ENCODE data around the gene HLTF. TPM values are rescaled to one million over a fixed set of nuclear protein-coding genes. Genes with fewer than 3 reads are reported as not detected.
"Not testable (repeated sequence)": the region's sequence is repeated elsewhere in the genome, so short reads cannot be mapped to it uniquely, and the experiment has no call there.

The HLTF gene
- total RNA-seq, 3 donors from 2014 or later (not counting 1 experiment from before 2014, with no cell fraction given): 15.0 to 19.0 (median 18.3) TPM

GRCh38 chr3:149101154-149101553 is 14.8 kb upstream of the HLTF start:
- H3K4me1 Mint-ChIP-seq: no peaks in the 10 kb centered on the region
- no peak overlapping the region for H3K27ac ChIP-seq (ENCODE audit: low read length)
- H3K27me3 Mint-ChIP-seq (ENCODE audit: low read depth in 2 of 2): peaks cover 7 to 13% of the 10 kb centered on the region in 2 donors
- no peaks in the 10 kb centered on the region for H3K36me3 Mint-ChIP-seq
- H3K27me3 ChIP-seq (ENCODE audit: control insufficient read depth, insufficient read depth, low read length): no peaks in the 10 kb centered on the region
- H3K4me1 ChIP-seq (ENCODE audit: control insufficient read depth, insufficient read depth, low read length): no peaks in the 10 kb centered on the region
- no peak overlapping the region for H3K4me3 Mint-ChIP-seq
- H3K9me3 Mint-ChIP-seq: no peaks in the 10 kb centered on the region
- H3K27ac Mint-ChIP-seq: no peak overlapping the region
- DNase-seq (no peak), ATAC-seq (no peak)
- intact Hi-C loops (cut with micrococcal nuclease): no loop called here
- WGBS (ENCODE audit: insufficient coverage): 80% methylated on average over 2 of the region's 4 CpGs
- H3K4me3 ChIP-seq (ENCODE audit: low read length): no peak overlapping the region
- TF ChIP-seq CTCF (IDR thresholded peaks at IDR 0.05): no peak
- no peaks in the 10 kb centered on the region for H3K36me3 ChIP-seq (ENCODE audit: control insufficient read depth, insufficient read depth, low read length)
- no peaks in the 10 kb centered on the region for H3K9me3 ChIP-seq (ENCODE audit: control insufficient read depth, insufficient read depth, low read length)

- H3K4me3 Mint-ChIP-seq; H3K27ac ChIP-seq (ENCODE audit: low read length); ATAC-seq; H3K4me1 ChIP-seq (ENCODE audit: control insufficient read depth, insufficient read depth, low read length); H3K27ac Mint-ChIP-seq; intact Hi-C loops (cut with micrococcal nuclease); H3K4me1 Mint-ChIP-seq; H3K36me3 ChIP-seq (ENCODE audit: control insufficient read depth, insufficient read depth, low read length); H3K27me3 ChIP-seq (ENCODE audit: control insufficient read depth, insufficient read depth, low read length); H3K4me3 ChIP-seq (ENCODE audit: low read length); H3K9me3 Mint-ChIP-seq; H3K36me3 Mint-ChIP-seq; DNase-seq; H3K9me3 ChIP-seq (ENCODE audit: control insufficient read depth, insufficient read depth, low read length): not testable (repeated sequence)
- WGBS (ENCODE audit: insufficient coverage): 95% methylated on average over 19 of the region's 19 CpGs
- H3K27me3 Mint-ChIP-seq (ENCODE audit: low read depth in 2 of 2): peaks cover 7 to 13% of the 10 kb centered on the region in 2 donors
These were observed 11.7 kb upstream of the HLTF start for GRCh38 chr3:149097987-149098386.

GRCh38 chr3:149095487-149095886 is 9.2 kb upstream of the HLTF start:
- Histone ChIP-seq H3K4me1 (ENCODE audit: control insufficient read depth, insufficient read depth, low read length) (peaks cover 2% of the 10 kb centered on the region), H3K27me3 (ENCODE audit: control insufficient read depth, insufficient read depth, low read length) (no peaks in the 10 kb centered on the region), H3K4me3 (ENCODE audit: low read length) (no peak overlapping the region), H3K36me3 (ENCODE audit: control insufficient read depth, insufficient read depth, low read length) (no peaks in the 10 kb centered on the region), H3K9me3 (ENCODE audit: control insufficient read depth, insufficient read depth, low read length) (no peaks in the 10 kb centered on the region), H3K27ac (ENCODE audit: low read length) (no peak overlapping the region)
- H3K27me3 Mint-ChIP-seq (ENCODE audit: low read depth in 2 of 2): peaks cover 0 to 7% of the 10 kb centered on the region in 2 donors
- no peaks in the 10 kb centered on the region for H3K9me3 Mint-ChIP-seq
- no peak for TF ChIP-seq CTCF (IDR thresholded peaks at IDR 0.05)
- no peak overlapping the region for H3K27ac Mint-ChIP-seq
- ATAC-seq (no peak), DNase-seq (no peak)
- H3K4me1 Mint-ChIP-seq: no peaks in the 10 kb centered on the region
- intact Hi-C loops (cut with micrococcal nuclease): no loop called here
- H3K4me3 Mint-ChIP-seq: no peak overlapping the region
- no peaks in the 10 kb centered on the region for H3K36me3 Mint-ChIP-seq
- 90% methylated on average over 4 of the region's 4 CpGs for WGBS (ENCODE audit: insufficient coverage)

- no peak for TF ChIP-seq CTCF (IDR thresholded peaks at IDR 0.05)
- Histone ChIP-seq H3K27me3 (ENCODE audit: control insufficient read depth, insufficient read depth, low read length) (no peaks in the 10 kb centered on the region), H3K4me1 (ENCODE audit: control insufficient read depth, insufficient read depth, low read length) (peaks cover 5% of the 10 kb centered on the region), H3K36me3 (ENCODE audit: control insufficient read depth, insufficient read depth, low read length) (no peaks in the 10 kb centered on the region), H3K9me3 (ENCODE audit: control insufficient read depth, insufficient read depth, low read length) (no peaks in the 10 kb centered on the region), H3K27ac (ENCODE audit: low read length) (no peak overlapping the region), H3K4me3 (ENCODE audit: low read length) (no peak overlapping the region)
- ATAC-seq: no peak
- DNase-seq: no peak
- H3K27ac Mint-ChIP-seq: no peak overlapping the region
- peaks cover 0 to under 1% of the 10 kb centered on the region in 2 donors for H3K4me1 Mint-ChIP-seq
- no peaks in the 10 kb centered on the region for H3K36me3 Mint-ChIP-seq
- no peak overlapping the region for H3K4me3 Mint-ChIP-seq
- no peaks in the 10 kb centered on the region for H3K9me3 Mint-ChIP-seq
- H3K27me3 Mint-ChIP-seq (ENCODE audit: low read depth in 2 of 2): no peaks in the 10 kb centered on the region
- intact Hi-C loops (cut with micrococcal nuclease): no loop called here
- WGBS (ENCODE audit: insufficient coverage): 97% methylated on average over 4 of the region's 4 CpGs
These were observed 5.7 kb upstream of the HLTF start for GRCh38 chr3:149091983-149092382.
